ENCODE results near the gene UBN1. TPM values are rescaled to one million over a fixed set of nuclear protein-coding genes. Genes with fewer than 3 reads are reported as not detected.

UBN1 gene
- total RNA-seq, 1 donor from 2014 or later: 36.6 TPM

GRCh38 chr16:4814542-4815173 is 32.6 kb upstream of the UBN1 start:
- peaks cover 87% of the 10 kb centered on the region for H3K36me3 ChIP-seq
- no peak for ATAC-seq
- no peaks in the 10 kb centered on the region for H3K4me1 ChIP-seq
- no peak for DNase-seq
- intact Hi-C loops (cut with DNase I): no loop called here
- TF ChIP-seq CTCF (IDR thresholded peaks at IDR 0.05): no peak
- H3K9me3 ChIP-seq: no peaks in the 10 kb centered on the region
- no peak overlapping the region for H3K4me3 ChIP-seq
- H3K27ac ChIP-seq: no peak overlapping the region
- H3K27me3 ChIP-seq: no peaks in the 10 kb centered on the region

- Histone ChIP-seq H3K9me3 (no peaks in the 10 kb centered on the region), H3K4me1 (no peaks in the 10 kb centered on the region), H3K36me3 (peaks cover 89% of the 10 kb centered on the region), H3K27ac (no peak overlapping the region), H3K27me3 (no peaks in the 10 kb centered on the region), H3K4me3 (no peak overlapping the region)
- no peak for TF ChIP-seq CTCF (IDR thresholded peaks at IDR 0.05)
- DNase-seq: no peak
- intact Hi-C loops (cut with DNase I): no loop called here
- no peak for ATAC-seq
Measured at GRCh38 chr16:4820652-4821051, 26.6 kb upstream of the UBN1 start.

GRCh38 chr16:4825196-4825595 is 22.1 kb upstream of the UBN1 start:
- no peak for TF ChIP-seq CTCF (IDR thresholded peaks at IDR 0.05)
- Histone ChIP-seq H3K27ac (no peak overlapping the region), H3K4me3 (no peak overlapping the region), H3K27me3 (no peaks in the 10 kb centered on the region), H3K36me3 (peaks cover 99% of the 10 kb centered on the region), H3K4me1 (no peaks in the 10 kb centered on the region), H3K9me3 (no peaks in the 10 kb centered on the region)
- ATAC-seq (no peak), DNase-seq (peak; percentile 30)
- intact Hi-C loops (cut with DNase I): no loop called here

- no peaks in the 10 kb centered on the region for H3K4me1 ChIP-seq
- DNase-seq (peak; percentile 22), ATAC-seq (no peak)
- peaks cover 99% of the 10 kb centered on the region for H3K36me3 ChIP-seq
- H3K4me3 ChIP-seq: no peak overlapping the region
- H3K27ac ChIP-seq: no peak overlapping the region
- H3K27me3 ChIP-seq: no peaks in the 10 kb centered on the region
- TF ChIP-seq CTCF (IDR thresholded peaks at IDR 0.05): no peak
- no peaks in the 10 kb centered on the region for H3K9me3 ChIP-seq
- intact Hi-C loops (cut with DNase I): no loop called here
Measured at GRCh38 chr16:4826526-4826925, 20.8 kb upstream of the UBN1 start.

- H3K36me3 ChIP-seq: peaks cover 99% of the 10 kb centered on the region
- no peak overlapping the region for H3K4me3 ChIP-seq
- H3K4me1 ChIP-seq: no peaks in the 10 kb centered on the region
- TF ChIP-seq CTCF (IDR thresholded peaks at IDR 0.05): no peak
- no peaks in the 10 kb centered on the region for H3K27me3 ChIP-seq
- H3K9me3 ChIP-seq: no peaks in the 10 kb centered on the region
- H3K27ac ChIP-seq: no peak overlapping the region
- ATAC-seq (no peak), DNase-seq (peak; percentile 25)
- intact Hi-C loops (cut with DNase I): no loop called here
Measured at GRCh38 chr16:4826980-4827379, 20.3 kb upstream of the UBN1 start.
